ENCODE data around the gene BBS1.
"Not testable (repeated sequence)": the region's sequence is repeated elsewhere in the genome, so short reads cannot be mapped to it uniquely, and the experiment has no call there.

The BBS1 gene

DNA sequence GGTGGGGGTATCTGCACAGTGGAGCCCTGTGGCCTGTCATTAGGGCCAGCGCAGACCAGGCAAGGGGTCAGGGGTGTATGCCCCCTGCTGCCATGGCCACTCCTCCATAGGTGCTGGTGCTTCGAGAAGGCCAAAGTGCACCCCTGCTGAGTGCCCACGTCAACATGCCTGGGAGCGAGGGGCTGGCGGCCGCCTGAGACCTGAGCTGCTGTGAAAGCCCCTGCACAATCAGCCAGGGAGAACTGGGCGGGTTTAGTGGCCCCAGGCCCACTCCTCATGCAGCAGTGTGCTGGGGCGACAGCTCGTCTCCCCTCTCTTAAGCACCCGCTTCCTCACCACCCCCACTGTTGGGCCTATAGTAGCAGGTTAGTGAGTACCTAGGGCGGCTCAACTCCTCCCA, 21.4 kb downstream of the BBS1 start:
- TF ChIP-seq, protein P1, sequence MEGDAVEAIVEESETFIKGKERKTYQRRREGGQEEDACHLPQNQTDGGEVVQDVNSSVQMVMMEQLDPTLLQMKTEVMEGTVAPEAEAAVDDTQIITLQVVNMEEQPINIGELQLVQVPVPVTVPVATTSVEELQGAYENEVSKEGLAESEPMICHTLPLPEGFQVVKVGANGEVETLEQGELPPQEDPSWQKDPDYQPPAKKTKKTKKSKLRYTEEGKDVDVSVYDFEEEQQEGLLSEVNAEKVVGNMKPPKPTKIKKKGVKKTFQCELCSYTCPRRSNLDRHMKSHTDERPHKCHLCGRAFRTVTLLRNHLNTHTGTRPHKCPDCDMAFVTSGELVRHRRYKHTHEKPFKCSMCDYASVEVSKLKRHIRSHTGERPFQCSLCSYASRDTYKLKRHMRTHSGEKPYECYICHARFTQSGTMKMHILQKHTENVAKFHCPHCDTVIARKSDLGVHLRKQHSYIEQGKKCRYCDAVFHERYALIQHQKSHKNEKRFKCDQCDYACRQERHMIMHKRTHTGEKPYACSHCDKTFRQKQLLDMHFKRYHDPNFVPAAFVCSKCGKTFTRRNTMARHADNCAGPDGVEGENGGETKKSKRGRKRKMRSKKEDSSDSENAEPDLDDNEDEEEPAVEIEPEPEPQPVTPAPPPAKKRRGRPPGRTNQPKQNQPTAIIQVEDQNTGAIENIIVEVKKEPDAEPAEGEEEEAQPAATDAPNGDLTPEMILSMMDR (conservative IDR thresholded peaks at IDR 0.05; ENCODE audit: control insufficient read depth, insufficient read depth, low read depth, low read length) = no peak
- H3K4me3 ChIP-seq (ENCODE audit: control insufficient read depth, low read depth, low read length) = no peak overlapping the region
- no peak for DNase-seq (ENCODE audit: low read depth)

DNA sequence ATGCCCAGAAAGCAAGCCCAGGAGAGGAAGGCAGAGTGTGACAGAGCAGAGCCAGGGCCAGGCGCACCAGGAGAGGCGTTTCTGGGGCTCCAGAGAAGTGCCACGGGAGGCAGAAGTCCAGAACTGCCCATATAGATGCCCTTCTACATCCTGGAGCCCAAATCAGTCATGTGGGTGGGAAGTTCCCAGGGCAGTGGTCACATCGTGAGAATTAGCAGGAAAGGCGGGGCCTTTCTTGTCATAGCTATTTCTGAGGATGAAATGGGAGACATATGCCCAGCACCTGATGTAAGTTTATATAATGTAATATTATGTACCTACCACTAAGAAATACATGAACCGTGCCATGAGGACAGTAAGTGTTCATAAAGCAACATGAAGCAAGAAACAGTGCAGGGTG, 22.3 kb downstream of the BBS1 start:
- TF ChIP-seq, protein P1 (conservative IDR thresholded peaks at IDR 0.05; ENCODE audit: control insufficient read depth, insufficient read depth, low read depth, low read length) = no peak
- no peak overlapping the region for H3K4me3 ChIP-seq (ENCODE audit: control insufficient read depth, low read depth, low read length)
- no peak for DNase-seq (ENCODE audit: low read depth)

DNA sequence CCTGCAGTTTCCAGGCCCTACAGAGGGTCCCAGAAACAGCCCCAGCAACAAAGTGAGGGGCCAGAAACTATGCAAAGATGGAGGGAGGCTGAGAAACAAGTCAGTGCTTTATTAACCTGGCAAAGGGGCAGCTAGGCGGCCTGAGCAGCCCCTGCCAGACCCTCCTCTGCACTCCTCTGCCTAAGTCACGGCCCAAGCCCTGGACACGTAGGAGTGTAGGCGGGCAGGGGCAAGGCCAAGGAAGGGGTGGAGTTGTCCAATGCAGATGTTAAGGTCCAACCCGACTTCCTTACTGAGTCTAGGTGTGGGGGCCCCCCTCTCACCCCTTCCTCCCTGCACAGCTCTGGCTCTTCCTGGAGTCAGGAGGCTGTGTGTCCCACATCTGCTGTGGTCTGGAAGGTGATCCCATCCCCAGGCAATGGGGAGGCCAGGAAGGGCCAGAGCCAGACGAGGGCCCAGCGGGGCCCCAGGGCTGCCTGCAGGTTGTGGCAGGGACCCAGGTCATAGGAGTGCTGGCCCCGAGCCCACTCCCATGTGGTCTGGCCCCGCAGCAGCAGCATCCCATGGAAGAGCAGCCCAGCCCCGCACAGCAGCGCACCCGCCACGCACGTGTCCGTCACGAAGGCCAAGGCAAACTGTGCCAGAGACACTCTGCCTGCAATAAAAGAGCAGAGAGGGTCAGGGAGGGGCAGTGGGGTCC, 28.9 kb downstream of the BBS1 start:
- TF ChIP-seq, protein P1 (conservative IDR thresholded peaks at IDR 0.05; ENCODE audit: control insufficient read depth, insufficient read depth, low read depth, low read length) = no peak
- no peak overlapping the region for H3K4me3 ChIP-seq (ENCODE audit: control insufficient read depth, low read depth, low read length)
- no peak for DNase-seq (ENCODE audit: low read depth)

DNA sequence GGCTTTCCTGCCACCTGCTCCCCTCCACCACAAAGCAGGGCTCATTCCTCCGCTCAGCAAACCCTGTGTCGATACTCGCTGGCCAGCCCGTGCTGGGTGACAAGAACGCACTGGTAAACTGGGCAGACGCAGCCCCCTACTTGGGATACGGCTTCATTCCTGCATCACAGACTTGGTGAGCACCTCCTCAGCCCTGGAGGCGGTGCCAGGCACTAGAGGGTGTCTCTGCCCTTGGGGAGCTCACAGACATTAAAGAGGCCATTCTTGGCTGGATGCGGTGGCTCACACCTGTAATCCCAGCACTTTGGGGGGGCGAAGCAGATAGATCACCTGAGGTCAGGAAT, 29.4 kb downstream of the BBS1 start:
- TF ChIP-seq, protein P1 (conservative IDR thresholded peaks at IDR 0.05; ENCODE audit: control insufficient read depth, insufficient read depth, low read depth, low read length) = no peak
- no peak for DNase-seq (ENCODE audit: low read depth)
- H3K4me3 ChIP-seq (ENCODE audit: control insufficient read depth, low read depth, low read length) = no peak overlapping the region

DNA sequence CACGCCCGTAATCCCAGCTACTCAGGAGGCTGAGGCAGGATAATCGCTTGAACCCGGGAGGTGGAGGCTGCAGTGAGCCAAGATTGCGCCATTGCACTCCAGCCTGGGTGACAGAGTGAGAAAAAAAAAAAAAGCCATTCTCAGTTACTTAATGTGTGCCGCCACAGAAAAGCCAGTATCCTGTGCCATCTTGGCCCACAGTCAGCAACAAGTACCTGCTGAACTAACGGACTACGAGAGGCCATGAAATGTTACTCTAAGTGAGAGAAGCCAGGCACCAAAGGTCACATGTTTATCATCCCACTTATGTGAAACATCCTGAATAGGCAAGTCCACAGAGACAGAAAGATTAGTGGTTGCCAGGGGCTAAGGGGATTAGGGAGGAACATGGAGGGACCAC, 30.2 kb downstream of the BBS1 start:
- H3K4me3 ChIP-seq (ENCODE audit: control insufficient read depth, low read depth, low read length); DNase-seq (ENCODE audit: low read depth): not testable (repeated sequence)

DNA sequence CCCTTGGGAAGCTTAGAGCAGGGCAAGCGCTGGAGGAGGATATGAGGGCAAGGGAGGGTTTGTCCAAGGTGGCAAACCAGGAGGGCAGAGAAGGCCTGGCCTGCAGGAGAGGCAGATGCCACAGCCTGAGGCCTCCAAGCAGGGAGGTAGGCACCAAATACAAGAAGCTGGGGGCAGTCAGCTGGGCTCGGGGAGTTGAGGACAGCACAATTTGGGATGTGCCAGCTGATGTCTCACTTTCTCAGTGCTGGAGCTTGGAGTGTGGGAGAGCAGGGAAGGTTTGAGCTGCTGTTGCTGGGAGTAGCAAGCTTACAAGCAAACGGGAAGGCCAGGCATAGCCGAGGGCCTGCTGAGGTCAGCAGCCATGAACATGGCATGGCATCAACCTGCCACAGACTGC, 31.5 kb downstream of the BBS1 start:
- TF ChIP-seq, protein P1 (conservative IDR thresholded peaks at IDR 0.05; ENCODE audit: control insufficient read depth, insufficient read depth, low read depth, low read length) = no peak
- no peak for DNase-seq (ENCODE audit: low read depth)
- no peak overlapping the region for H3K4me3 ChIP-seq (ENCODE audit: control insufficient read depth, low read depth, low read length)

DNA sequence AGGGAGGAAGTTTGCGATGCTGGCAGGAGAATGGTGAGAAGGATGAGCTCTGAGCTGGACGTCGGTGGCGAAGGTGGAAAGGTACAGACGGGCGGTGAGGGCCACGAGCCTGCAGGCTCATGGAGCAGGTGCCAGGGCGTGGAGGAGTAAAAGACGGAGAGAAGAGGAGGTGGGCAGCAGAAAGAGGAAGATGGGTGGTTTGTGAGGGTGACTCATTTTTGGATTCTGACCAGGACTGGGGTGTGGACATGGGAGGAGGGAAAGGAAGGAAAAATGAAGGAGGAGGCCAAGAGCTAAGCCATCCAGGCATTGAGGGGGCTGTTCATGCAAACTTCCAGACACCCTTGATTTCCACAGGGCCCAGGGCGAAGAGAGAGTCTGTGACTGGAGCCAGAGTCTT, 31.9 kb downstream of the BBS1 start:
- no peak overlapping the region for H3K4me3 ChIP-seq (ENCODE audit: control insufficient read depth, low read depth, low read length)
- TF ChIP-seq, protein P1 (conservative IDR thresholded peaks at IDR 0.05; ENCODE audit: control insufficient read depth, insufficient read depth, low read depth, low read length) = no peak
- peak; percentile 61 for DNase-seq (ENCODE audit: low read depth)
